Right ventricle myocardium inferior (tissue), 1 donor: ENCODE data around the gene FYN. TPM values are rescaled to one million over a fixed set of nuclear protein-coding genes. Genes with fewer than 3 reads are reported as not detected.

Experiments used
- ATAC-seq: fragments of 200-7000 bp; cut with Tn5 transposase; one replicate; pipeline ENCODE4 v1.9.1; 2020; ENCODE audit warnings: mild to moderate bottlenecking, moderate library complexity
- DNase-seq: peaks from one replicate; pipeline ENCODE4 v3.0.0; 2021; ENCODE audit errors: missing footprints
- intact Hi-C: fragments of 100-400 bp; cut with DNase I; formaldehyde crosslinking; loops from one replicate; pipeline ENCODE4 v1.11.0; 2022
- total RNA-seq: library from RNA; stranded (reverse); fragmentation: NEBNext Ultra II Directional; extraction: Animal tissue kit (Norgen Biotek cat#: 25700); gene quantifications from one replicate; pipeline ENCODE4 v1.2.1, GENCODE V29; 2021
- donor health status: DM: no; HTN: yes; CAD: no; lungs with severe emphysema.

Gene FYN
- total RNA-seq, 1 donor from 2014 or later = 50.4 TPM

- DNase-seq (no peak), ATAC-seq (no peak)
- intact Hi-C loops = no loop called here
Observed at GRCh38 chr6:111769365-111770152, 103.7 kb downstream of the FYN start.

- intact Hi-C loops = no loop called here
- DNase-seq (no peak), ATAC-seq (no peak)
Observed at GRCh38 chr6:111768431-111768770, 104.9 kb downstream of the FYN start.

- no peak for ATAC-seq
- intact Hi-C loops = no loop called here
- DNase-seq = no peak
Observed at GRCh38 chr6:111767752-111768430, 105.4 kb downstream of the FYN start.

DNA sequence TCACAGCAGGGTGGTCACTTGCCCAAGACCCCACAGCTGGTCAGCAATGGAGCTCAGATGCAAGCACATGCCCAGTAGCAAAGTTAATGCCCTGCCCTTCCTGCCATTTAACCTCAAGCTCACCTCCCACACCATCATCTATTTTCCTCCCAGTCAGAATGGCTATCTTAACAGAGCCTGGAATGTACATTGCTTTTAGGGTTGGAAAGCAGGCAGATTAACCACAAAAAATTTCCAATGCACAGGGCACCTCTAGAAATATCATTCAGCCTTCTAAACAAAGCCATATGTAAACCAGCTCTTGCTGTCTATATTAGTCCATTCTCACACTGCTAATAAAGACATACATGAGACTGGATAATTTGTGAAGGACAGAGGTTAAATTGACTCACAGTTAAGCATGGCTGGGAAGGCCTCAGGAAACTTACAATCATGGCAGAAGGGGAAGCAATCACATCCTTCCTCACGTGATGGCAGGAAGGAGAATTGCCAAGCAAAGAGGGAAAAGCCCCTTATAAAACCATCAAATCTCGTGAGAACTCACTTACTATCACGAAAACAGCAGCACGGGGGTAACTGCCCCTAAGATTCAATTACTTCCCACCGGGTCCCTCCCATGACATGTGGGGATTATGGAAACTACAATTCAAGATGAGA, 106.9 kb downstream of the FYN start:
- no peak for ATAC-seq
- intact Hi-C loops = no loop called here
- no peak for DNase-seq

GRCh38 chr6:111765763-111766162, 107.5 kb downstream of the FYN start:
- intact Hi-C loops = no loop called here
- no peak for DNase-seq
- ATAC-seq = no peak

DNA sequence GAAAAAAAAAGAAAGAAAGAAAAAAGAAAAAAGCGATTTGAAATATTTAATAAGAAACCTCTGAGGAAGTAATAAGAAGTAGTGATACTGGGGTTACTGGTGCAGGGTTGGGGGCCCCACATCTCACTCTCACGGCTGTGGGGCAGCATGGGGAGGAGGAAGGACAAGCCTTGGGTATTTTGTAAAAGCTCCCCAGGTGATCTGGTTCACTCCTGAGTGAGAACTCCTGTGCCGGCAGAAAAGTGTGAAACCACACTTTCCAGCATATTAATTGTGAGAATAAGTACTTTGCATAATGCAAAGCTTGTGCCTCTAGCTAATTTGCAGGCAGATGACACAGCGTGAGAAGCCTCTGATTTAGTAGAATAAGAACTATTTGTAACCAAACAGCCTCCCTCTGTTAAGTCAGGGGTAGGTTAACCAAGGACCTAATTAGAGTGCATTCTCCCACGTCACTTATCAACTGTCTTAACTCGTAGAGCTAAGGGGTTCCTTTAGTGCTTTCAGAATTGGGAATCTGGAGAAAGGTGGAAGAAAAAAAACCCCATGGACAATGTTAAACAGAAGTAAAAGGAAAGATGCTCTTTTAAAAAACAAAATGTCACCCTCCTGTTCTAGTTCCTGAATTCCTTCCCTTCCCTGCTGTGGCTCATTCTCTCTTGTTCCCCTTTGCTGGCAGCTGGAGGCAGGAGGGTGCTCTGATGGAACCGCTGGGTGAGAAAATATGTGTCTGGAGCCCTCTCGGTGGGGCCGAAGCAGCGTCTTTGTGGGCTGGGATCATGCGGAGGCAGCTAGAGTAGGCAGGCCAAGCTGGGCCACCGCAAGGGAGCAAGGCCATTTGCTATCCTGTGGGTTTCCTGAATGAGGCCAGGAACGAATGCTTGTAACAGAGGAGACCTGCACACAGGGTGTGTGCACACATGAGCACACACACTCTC, 108.7 kb downstream of the FYN start:
- DNase-seq = no peak
- ATAC-seq = no peak
- intact Hi-C loops = no loop called here

DNA sequence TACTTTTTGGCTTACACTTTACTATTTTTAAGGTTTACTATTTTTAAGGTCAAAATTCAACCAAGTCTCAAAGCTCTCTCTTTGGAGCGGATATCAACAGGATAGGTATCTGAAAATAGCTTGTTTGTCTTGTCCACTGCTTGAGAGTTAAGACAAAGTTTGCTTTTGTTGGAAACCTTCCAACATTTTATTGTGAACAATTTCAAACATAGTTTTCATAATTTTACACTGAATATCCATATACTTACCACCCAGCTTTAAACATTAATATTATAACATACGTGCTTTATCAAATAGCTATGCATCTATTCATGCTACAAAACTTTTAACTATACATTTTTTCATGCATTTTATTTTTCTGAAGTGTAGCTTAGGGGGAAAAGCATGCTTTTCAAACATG, 109.9 kb downstream of the FYN start:
- DNase-seq = no peak
- ATAC-seq = no peak

GRCh38 chr6:111761783-111762312, 111.4 kb downstream of the FYN start:
- DNase-seq = peak; percentile 66
- no peak for ATAC-seq
- intact Hi-C loops = no loop called here

More for the DNA sequence above, 109.9 kb downstream of the FYN start:
- intact Hi-C loops = no loop called here

GRCh38 chr6:111761212-111761611, 112.0 kb downstream of the FYN start:
- no peak for DNase-seq
- ATAC-seq = no peak
- intact Hi-C loops = no loop called here

GRCh38 chr6:111759836-111760785, 113.1 kb downstream of the FYN start:
- intact Hi-C loops = no loop called here
- ATAC-seq (peak; percentile 58), DNase-seq (no peak)

- ATAC-seq (no peak), DNase-seq (no peak)
- intact Hi-C loops = no loop called here
Observed at GRCh38 chr6:111759331-111759835, 113.9 kb downstream of the FYN start.

DNA sequence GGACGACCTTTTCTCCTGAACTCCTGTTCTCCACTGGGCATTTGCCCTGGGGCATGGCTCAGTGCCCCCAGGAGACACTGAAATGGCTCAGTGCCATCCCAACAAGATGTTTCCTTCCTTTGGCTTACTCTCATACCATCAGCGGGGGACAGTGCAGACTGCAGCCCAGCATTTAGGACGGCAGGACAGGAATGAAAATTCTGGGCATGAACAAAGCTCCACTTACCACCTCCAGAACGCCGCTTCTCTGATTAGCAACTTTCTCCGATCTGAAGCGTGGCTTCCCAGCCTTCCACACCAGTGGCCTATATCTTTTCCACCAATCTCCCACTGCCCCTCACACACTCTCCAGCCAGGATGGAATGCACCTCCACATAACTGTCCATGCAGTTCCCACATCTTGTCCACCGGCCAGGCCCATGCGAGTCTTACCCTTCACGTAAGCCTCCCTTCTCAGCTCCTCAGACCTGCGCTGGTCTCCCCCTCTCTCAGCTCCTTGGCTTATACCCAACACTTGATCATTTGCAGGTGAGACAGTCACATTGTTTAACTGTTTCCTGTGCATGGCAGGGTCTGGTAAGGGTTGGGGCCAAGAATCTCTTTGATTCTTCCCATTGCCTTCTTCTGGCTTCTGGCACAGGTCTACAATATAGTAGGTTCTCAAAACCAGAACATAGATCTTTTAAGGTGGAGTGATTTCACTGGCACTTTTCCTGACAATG, 114.5 kb downstream of the FYN start:
- DNase-seq (no peak), ATAC-seq (no peak)
- intact Hi-C loops = no loop called here

GRCh38 chr6:111757342-111757741, 115.9 kb downstream of the FYN start:
- ATAC-seq (no peak), DNase-seq (no peak)
- intact Hi-C loops = no loop called here

- ATAC-seq (no peak), DNase-seq (no peak)
- intact Hi-C loops = no loop called here
Observed at GRCh38 chr6:111754423-111754822, 118.8 kb downstream of the FYN start.

DNA sequence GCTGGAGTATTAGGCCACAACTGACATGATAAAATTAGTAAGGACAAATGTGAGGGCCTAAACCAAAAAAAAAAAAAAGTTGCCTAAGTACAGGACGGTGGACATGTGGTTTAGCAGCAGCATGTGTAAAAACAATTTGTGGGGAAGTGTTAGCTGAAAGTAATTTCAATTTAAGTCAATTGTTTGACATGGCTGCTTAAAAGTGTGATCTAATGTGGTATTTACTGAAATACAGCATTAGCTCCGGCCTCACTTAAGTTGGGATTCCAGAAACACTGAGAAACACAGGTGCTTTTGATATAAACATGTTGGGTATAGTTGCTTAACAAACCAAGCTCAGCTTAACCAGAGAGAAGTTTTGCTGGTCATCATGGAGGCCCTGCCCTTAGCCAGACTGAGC, 119.7 kb downstream of the FYN start:
- ATAC-seq (no peak), DNase-seq (no peak)
- intact Hi-C loops = no loop called here

DNA sequence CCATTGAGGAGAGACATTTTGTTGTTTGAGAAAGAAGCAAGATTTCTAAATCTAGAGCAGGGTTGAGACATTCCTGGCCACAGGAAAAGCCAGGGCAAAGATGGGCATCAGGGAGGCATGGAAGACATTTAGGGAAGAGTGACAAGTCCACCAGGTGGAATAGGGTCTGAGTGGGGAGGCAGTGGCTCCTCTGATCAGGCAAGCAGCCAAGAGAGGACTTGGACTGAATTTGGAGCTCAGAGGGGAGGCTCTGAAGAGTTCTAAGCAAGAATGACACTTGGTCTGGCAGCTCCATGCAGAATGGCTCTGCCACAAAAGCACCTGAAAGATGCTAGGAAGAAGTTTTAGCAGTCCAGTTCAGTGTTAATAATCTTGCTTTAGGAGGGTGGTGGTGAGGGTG, 120.8 kb downstream of the FYN start:
- DNase-seq = no peak
- intact Hi-C loops = no loop called here
- ATAC-seq = no peak
